ENCODE data around the gene GRPEL2.

Gene GRPEL2

GRCh38 chr5:149320791-149321330, 24.4 kb upstream of the GRPEL2 start:
- peak; percentile 2 for DNase-seq

- DNase-seq: no peak
Observed at GRCh38 chr5:149322518-149322917, 22.8 kb upstream of the GRPEL2 start.

GRCh38 chr5:149323210-149323609, 22.1 kb upstream of the GRPEL2 start:
- no peak for DNase-seq

GRCh38 chr5:149323621-149324205, 21.6 kb upstream of the GRPEL2 start:
- DNase-seq: no peak

GRCh38 chr5:149324641-149325040, 20.7 kb upstream of the GRPEL2 start:
- DNase-seq: no peak

GRCh38 chr5:149325166-149325735, 20.0 kb upstream of the GRPEL2 start:
- DNase-seq: no peak

GRCh38 chr5:149325894-149326293, 19.4 kb upstream of the GRPEL2 start:
- no peak for DNase-seq

GRCh38 chr5:149326611-149327010, 18.7 kb upstream of the GRPEL2 start:
- DNase-seq: no peak

- DNase-seq: no peak
Observed at GRCh38 chr5:149328177-149328576, 17.1 kb upstream of the GRPEL2 start.

GRCh38 chr5:149333711-149334443, 11.4 kb upstream of the GRPEL2 start:
- no peak for DNase-seq

GRCh38 chr5:149337736-149338135, 7.6 kb upstream of the GRPEL2 start:
- no peak for DNase-seq

GRCh38 chr5:149338364-149338763, 6.9 kb upstream of the GRPEL2 start:
- no peak for DNase-seq

GRCh38 chr5:149340920-149341319, 4.4 kb upstream of the GRPEL2 start:
- no peak for DNase-seq

- no peak for DNase-seq
Observed at GRCh38 chr5:149341876-149342275, 3.4 kb upstream of the GRPEL2 start.

- DNase-seq: no peak
Observed at GRCh38 chr5:149344151-149344550, 1.1 kb upstream of the GRPEL2 start.

GRCh38 chr5:149345892-149346222, 558 bp downstream of the GRPEL2 start:
- peak; percentile 14 for DNase-seq

- no peak for DNase-seq
Observed at GRCh38 chr5:149348518-149348917, 3.2 kb downstream of the GRPEL2 start.

GRCh38 chr5:149349382-149349781, 4.1 kb downstream of the GRPEL2 start:
- DNase-seq: no peak

GRCh38 chr5:149352169-149352568, 6.9 kb downstream of the GRPEL2 start:
- no peak for DNase-seq

GRCh38 chr5:149353911-149354310, 8.6 kb downstream of the GRPEL2 start:
- no peak for DNase-seq

- DNase-seq: no peak
Observed at GRCh38 chr5:149355688-149356087, 10.4 kb downstream of the GRPEL2 start.

- no peak for DNase-seq
Observed at GRCh38 chr5:149356391-149356790, 11.1 kb downstream of the GRPEL2 start.

- DNase-seq: peak; percentile 92
Observed at GRCh38 chr5:149357370-149358293, 12.3 kb downstream of the GRPEL2 start, which contains the start of gene PCYOX1L. Gene PCYOX1L, plus strand, starts transcription at chr5:149358046. Its CDS starts 23 bp downstream, at chr5:149358069.
